Activated T-cell treated with anti-CD3 and anti-CD28 coated beads, Interleukin-2, amount 50 U/mL, for 24 hours (primary cell): ENCODE results near the gene PPT1.

Source experiments
- DNase-seq: peaks from one replicate; pipeline ENCODE4 v3.0.0-alpha.2; 2020
- H3K27ac Mint-ChIP-seq: 2 replicates; pipeline ENCODE4 v1.8.0; 2020; ENCODE audit warnings: mild to moderate bottlenecking, mixed read lengths
- H3K27me3 Mint-ChIP-seq: 2 replicates; pipeline ENCODE4 v1.8.0; 2020; ENCODE audit warnings: mixed read lengths
- H3K36me3 Mint-ChIP-seq: 2 replicates; pipeline ENCODE4 v1.8.0; 2020; ENCODE audit warnings: low read depth, mixed read lengths
- H3K4me1 Mint-ChIP-seq: 2 replicates; pipeline ENCODE4 v1.8.0; 2020; ENCODE audit warnings: low read depth, mixed read lengths
- H3K4me3 Mint-ChIP-seq: 2 replicates; pipeline ENCODE4 v1.8.0; 2020; ENCODE audit warnings: mild to moderate bottlenecking, moderate library complexity, mixed read lengths
- H3K9me3 Mint-ChIP-seq: 2 replicates; pipeline ENCODE4 v1.8.0; 2020; ENCODE audit warnings: mixed read lengths

PPT1 gene

DNA sequence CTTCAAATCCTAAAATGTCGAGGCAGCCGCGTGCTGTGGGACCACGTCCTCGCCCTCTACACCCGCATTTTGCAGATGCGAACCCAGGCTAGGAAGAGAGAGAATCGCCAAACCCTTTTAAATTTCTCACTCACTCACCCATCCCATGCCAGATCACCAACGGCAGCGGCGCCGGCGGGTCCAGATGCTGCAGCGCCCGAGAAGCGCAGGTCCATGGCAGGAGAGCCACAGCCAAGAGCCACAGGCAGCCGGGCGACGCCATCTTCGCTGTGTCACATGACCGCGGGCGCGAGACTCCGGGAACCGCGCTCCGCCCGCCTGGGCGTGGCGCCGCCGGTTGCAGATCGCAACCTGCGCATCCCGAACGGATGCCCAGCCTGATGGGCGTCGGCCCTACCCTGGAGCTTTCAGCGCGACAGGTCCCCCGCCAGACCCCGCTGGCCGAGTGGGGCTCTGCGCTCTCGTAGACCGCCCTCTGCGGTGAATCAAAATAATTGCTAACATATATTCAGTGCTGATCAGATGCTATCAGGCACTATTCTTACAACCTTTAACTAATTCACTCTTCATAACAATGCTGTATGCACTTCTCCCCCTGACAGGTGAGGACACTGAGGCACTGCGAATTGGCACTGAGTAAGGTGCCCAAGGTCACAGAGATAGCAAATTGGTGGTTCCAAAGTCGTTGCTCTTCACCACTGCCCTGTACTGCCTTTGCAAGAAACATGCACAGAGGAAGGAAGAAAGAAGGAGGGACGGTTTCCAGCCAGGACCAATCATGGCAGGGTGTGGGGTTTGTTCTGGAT lies at the start of gene PPT1:
Gene PPT1 (minus strand): TSS at position 276 of the 806 bp plus-strand sequence. CDS start 14 bp downstream, at position 262.
- DNase-seq, result peak; percentile 88
- Mint-ChIP-seq H3K27ac (peak within 1 kb of the TSS; percentile 91), H3K4me1 (peaks cover 44% of the 10 kb centered on the region), H3K36me3 (peaks cover 42% of the 10 kb centered on the region), H3K4me3 (peak within 1 kb of the TSS; percentile 94), H3K9me3 (no peaks in the 10 kb centered on the region), H3K27me3 (peaks cover 10% of the 10 kb centered on the region)

DNA sequence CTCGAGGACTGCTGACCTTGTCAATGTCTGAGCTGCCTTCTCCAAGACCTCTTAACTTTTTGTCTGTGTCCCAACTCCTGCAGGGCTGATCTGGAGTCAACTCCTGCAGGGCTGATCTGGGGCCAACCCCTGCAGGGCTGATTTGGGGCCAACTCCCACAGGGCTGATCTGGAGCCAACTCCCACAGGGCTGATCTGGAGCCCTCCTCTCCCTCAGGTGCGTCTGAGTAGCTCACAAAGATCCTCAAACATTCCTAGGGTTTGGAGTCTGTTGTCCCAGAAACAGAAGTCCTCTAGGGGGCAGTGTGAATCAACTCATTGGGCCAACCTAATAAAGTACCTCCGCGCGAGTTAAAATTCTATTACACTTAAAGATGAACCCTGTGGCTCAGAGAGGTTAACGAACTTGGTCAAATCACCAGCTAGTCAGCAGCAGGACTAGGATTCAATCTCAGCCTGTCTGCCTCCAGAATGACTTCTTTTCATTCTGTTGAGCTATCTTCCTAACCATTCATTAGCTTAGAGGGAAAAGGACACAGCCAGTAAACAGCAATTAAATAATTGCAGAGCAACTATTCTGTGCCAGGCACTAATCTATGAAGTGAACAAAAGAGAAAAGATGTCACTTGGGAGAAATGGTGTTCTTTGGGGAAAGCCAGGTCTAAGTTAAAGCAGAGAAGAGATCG lies 47.0 kb upstream of the PPT1 start:
- Mint-ChIP-seq H3K27ac (no peak overlapping the region), H3K4me3 (no peak overlapping the region)

DNA sequence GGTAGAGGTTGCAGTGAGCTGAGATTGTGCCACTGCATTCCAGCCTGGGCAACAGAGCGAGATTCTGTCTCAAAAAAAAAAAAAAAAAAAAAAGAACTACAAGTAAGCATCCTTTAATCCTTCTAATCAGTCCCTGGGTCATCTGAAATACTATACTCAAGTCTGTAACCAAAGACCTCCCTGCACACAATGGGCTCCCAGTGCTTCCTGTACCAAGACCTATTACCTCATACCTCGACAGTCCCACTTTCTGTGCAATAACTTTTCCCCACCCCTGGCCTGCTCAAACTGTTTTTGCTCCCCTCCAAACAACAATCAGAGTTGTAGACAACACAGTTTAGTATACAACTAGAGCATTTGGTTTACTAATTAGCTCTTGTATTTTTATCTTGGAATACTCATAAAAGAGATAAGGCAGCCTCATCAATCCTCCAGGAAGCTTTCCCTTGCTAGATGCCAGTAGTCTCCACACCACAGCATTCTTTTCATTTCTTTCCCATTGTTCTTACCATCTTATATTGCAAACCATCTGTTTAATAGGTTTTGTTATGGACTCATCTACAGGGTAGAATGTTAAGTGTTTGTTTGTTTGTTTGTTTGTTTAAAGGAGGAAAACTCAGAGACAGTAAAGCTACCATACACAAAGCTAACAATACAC lies 45.0 kb upstream of the PPT1 start:
- Mint-ChIP-seq H3K4me1 (peaks cover 7% of the 10 kb centered on the region), H3K27ac (peak overlapping the region; percentile 1), H3K9me3 (no peaks in the 10 kb centered on the region), H3K27me3 (peaks cover 20% of the 10 kb centered on the region), H3K4me3 (no peak overlapping the region), H3K36me3 (no peaks in the 10 kb centered on the region)
- DNase-seq, result no peak

More for the DNA sequence above, 47.0 kb upstream of the PPT1 start:
- Mint-ChIP-seq H3K36me3 (no peaks in the 10 kb centered on the region), H3K9me3 (no peaks in the 10 kb centered on the region), H3K4me1 (peaks cover 12% of the 10 kb centered on the region), H3K27me3 (peaks cover 29% of the 10 kb centered on the region)
- peak; percentile 52 for DNase-seq

DNA sequence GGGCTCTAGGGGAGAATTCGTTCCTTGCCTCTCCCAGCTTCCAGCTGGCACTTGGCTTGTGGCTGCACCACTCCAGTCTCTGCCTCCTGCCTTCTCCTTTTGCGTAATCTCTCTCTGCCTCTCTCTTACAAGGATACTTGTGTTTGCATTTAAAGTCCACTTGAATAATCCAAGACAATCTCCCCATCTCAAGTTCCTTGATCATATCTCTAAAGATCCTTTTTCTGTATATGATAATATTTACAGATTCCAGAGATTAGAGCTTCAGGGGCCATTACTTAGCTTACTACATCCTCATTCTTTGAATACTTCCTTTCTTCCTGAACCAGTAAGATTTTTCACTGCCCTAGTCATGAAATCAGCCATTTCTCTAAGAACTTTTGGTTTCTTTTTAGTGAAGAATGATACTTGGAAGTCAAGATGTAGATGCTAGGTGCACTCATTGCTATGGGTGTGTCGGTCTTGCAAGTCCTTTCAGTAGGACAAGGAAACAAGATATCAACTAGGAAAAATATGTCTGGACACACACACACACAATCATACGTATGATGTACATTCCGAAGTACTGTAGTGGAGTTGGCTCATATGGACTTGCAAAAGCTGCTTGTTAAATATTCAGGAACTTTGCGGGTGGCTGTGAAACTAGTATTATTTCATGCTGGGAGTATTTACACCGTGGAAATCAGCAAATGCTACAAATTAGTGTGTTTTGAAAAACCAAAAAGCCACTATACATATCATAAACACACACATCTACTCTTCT lies 43.3 kb upstream of the PPT1 start:
- Mint-ChIP-seq H3K27me3 (peaks cover 10% of the 10 kb centered on the region), H3K9me3 (no peaks in the 10 kb centered on the region), H3K36me3 (no peaks in the 10 kb centered on the region), H3K27ac (no peak overlapping the region), H3K4me1 (peaks cover 7% of the 10 kb centered on the region), H3K4me3 (no peak overlapping the region)
- no peak for DNase-seq

DNA sequence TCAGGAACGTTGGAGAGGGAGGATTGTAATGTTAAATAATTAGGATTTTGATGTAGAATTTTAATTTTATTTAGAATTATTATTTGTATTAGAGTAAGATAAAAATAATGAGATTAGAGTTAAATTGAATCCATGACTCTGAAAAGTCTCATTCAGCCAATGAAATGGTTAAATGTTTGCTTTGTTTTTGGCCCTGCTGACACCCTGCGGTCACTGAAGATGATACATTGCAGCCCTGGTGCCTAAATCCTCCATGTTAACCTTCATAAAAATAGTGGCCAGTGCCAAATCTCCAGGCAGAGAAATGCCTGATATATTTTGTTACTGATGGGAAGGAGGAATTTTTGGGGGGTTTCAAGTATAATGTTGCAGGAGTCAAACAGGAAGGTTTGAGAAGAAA lies 36.8 kb upstream of the PPT1 start:
- no peaks in the 10 kb centered on the region for H3K36me3 Mint-ChIP-seq
- H3K4me1 Mint-ChIP-seq, result no peaks in the 10 kb centered on the region
- no peak overlapping the region for H3K27ac Mint-ChIP-seq
- no peaks in the 10 kb centered on the region for H3K9me3 Mint-ChIP-seq
- H3K27me3 Mint-ChIP-seq, result peaks cover 7% of the 10 kb centered on the region
- no peak overlapping the region for H3K4me3 Mint-ChIP-seq
- DNase-seq, result no peak

DNA sequence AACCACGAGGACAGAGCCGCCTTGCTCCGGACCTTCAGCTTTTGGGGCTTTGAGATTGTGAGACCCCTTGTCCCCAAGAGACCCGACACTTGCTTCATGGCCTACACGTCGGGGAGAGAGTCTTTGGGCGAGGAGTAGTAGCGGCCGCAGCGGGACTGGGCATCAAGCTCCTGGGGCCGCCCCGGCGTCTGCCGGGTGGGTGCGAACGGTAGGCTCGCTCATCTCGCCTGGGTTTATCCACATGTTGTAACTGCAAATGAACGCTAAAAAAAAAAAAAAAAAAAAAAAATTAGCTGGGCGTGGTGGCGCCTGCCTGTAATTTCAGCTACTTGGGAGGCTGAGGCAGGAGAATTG lies 36.2 kb upstream of the PPT1 start:
- no peaks in the 10 kb centered on the region for H3K36me3 Mint-ChIP-seq
- H3K27ac Mint-ChIP-seq, result no peak overlapping the region
- H3K4me3 Mint-ChIP-seq, result no peak overlapping the region
- H3K9me3 Mint-ChIP-seq, result no peaks in the 10 kb centered on the region
- no peaks in the 10 kb centered on the region for H3K4me1 Mint-ChIP-seq
- H3K27me3 Mint-ChIP-seq, result peaks cover 7% of the 10 kb centered on the region
- DNase-seq, result no peak

DNA sequence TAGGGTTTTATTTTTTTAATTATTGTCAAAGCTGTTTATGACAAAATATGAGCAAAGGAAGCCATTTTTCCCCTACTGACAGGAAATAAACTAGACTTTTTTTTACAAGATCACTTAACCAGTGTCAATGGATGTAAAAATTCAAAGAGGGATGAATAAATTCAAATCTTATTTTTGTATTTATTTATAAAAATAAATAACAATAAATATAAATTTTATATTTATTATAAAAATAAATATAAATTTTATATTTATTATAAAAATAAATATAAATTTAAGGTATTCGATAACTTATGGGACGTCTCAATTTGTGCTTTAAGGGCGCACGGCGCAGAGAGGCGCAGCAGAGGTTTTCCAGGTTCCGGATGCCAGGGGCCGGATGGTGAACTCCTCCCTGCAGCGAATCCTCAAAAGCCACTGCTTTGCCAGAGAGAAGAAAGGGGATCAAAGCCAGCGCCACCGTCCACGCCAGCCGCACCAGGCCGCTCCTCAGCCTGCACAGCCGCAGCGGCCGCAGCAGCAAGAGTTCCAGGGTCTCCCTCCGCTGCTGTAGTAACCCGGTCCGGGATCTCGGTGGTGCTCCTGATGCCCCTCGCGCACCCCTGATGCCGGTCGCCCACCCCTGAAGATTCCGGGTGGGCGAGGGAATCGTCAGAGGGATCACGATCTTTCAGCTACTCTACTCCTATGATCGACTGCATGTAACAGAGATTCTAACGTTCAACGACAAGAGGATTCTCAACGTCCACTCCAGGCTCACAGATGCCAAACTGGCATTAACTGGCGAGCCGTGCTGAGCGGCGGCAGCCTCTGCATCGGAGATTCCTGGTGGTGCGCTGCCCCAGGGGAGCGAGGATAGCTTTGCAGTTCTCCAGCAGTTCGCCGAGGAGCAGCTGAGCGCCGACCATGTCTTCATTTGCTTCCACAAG lies 35.6 kb upstream of the PPT1 start:
- DNase-seq, result no peak
- H3K27me3 Mint-ChIP-seq, result peaks cover 7% of the 10 kb centered on the region
- H3K9me3 Mint-ChIP-seq, result no peaks in the 10 kb centered on the region
- H3K4me1 Mint-ChIP-seq, result no peaks in the 10 kb centered on the region
- no peaks in the 10 kb centered on the region for H3K36me3 Mint-ChIP-seq
- no peak overlapping the region for H3K4me3 Mint-ChIP-seq
- H3K27ac Mint-ChIP-seq, result no peak overlapping the region

DNA sequence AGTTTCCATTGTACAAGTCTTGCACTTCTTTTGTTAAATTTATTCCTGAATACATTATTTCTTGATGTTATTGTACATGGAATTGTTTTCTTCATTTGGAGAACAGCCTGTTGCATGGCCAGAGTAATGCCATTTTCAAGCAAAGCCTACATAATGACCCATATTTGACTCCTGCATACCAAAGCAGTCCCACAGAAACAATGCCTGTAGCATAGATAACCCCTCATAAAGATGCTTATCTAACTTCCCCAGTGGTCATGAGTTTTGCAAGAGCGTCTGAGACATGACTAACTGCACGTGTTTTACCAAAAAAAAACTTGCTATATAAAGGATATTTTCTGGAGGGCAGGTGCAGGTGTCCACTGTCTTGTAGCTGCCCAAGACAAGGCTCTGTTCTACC lies 33.8 kb upstream of the PPT1 start:
- DNase-seq, result no peak
- Mint-ChIP-seq H3K4me1 (no peaks in the 10 kb centered on the region), H3K9me3 (no peaks in the 10 kb centered on the region), H3K27ac (no peak overlapping the region), H3K4me3 (no peak overlapping the region), H3K36me3 (no peaks in the 10 kb centered on the region), H3K27me3 (peaks cover 7% of the 10 kb centered on the region)

DNA sequence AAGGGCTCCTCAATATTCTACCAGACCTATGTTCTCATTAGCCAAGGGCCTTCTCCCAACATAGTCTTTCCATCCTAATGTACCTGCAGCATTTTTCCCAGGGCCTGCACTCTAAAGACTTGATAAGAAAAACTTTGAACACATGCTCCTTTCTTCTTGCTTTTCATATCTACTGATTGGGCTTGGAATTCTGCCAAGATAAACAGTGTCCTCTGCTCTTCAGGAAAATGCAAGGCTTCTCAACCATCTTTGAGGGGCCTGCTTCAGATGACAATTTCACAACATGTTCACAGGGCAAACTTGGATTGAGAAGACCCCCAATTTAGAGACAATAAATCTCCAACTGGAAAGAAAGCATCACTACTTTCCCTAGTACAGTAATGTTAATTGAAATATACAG lies 25.8 kb upstream of the PPT1 start:
- Mint-ChIP-seq H3K4me3 (no peak overlapping the region), H3K9me3 (no peaks in the 10 kb centered on the region), H3K4me1 (no peaks in the 10 kb centered on the region), H3K27ac (no peak overlapping the region), H3K36me3 (no peaks in the 10 kb centered on the region), H3K27me3 (peaks cover 7% of the 10 kb centered on the region)
- DNase-seq, result no peak

DNA sequence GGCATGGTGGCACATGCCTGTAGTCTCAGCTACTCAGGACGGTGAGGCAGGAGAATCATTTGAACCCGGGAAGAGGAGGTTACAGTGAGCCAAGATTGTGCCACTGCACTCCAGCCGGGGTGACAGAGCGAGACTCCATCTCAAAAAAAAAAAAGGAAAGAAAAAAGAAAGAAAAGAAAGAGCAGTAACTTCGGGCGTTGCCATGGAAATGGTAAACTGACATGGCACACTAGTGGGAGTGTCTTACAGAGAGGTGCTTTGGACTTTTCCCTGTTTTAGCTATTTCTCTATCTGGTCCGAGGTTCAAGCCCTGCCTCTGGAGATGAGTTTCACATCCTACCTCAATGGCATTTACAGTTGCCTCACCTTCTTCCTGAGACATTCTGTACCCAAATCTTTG lies 23.1 kb upstream of the PPT1 start:
- Mint-ChIP-seq H3K27ac (no peak overlapping the region), H3K27me3 (peaks cover 7% of the 10 kb centered on the region), H3K36me3 (no peaks in the 10 kb centered on the region), H3K4me1 (no peaks in the 10 kb centered on the region), H3K4me3 (no peak overlapping the region), H3K9me3 (no peaks in the 10 kb centered on the region)
- DNase-seq, result no peak

DNA sequence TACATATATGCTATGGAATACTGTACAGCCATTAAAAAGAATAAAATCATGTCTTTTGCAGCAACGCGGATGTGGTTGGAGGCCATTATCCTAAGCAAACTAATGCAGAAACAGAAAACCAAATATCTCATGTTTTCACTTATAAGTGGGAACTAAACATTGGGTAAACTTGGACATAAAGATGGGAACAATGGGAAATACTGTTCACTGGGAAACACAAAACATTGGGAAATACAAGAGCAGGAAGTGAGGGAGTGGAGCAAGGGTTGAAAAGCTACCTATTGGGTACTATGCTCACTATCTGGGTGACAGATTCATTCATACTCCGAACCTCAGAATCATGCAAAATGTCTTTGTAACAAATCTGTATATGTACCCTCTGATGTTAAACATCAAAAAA lies 17.3 kb upstream of the PPT1 start:
- no peak for DNase-seq
- Mint-ChIP-seq H3K9me3 (peaks cover 11% of the 10 kb centered on the region), H3K27ac (no peak overlapping the region), H3K36me3 (peaks cover 5% of the 10 kb centered on the region), H3K4me1 (no peaks in the 10 kb centered on the region), H3K4me3 (no peak overlapping the region), H3K27me3 (peaks cover 41% of the 10 kb centered on the region)

DNA sequence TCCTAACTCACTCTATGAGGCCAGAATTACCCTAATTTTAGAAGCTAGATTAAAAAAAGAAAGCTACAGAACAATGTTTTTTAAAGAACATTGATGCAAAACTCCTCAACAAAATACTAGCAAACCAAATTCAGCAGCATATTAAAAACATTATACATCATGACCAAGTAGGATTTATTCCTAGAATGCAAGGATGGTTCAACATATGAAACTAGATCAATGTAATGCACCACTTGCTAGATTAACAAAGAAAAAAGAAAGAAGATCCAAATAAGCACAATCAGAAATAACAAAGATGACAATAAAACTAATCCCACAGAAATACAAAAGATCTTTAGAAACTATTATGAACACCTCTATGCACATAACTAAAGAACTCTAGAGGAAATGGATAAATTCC lies 13.3 kb upstream of the PPT1 start:
- peaks cover 46% of the 10 kb centered on the region for H3K27me3 Mint-ChIP-seq
- H3K9me3 Mint-ChIP-seq, result peaks cover 15% of the 10 kb centered on the region
- no peak overlapping the region for H3K4me3 Mint-ChIP-seq

DNA sequence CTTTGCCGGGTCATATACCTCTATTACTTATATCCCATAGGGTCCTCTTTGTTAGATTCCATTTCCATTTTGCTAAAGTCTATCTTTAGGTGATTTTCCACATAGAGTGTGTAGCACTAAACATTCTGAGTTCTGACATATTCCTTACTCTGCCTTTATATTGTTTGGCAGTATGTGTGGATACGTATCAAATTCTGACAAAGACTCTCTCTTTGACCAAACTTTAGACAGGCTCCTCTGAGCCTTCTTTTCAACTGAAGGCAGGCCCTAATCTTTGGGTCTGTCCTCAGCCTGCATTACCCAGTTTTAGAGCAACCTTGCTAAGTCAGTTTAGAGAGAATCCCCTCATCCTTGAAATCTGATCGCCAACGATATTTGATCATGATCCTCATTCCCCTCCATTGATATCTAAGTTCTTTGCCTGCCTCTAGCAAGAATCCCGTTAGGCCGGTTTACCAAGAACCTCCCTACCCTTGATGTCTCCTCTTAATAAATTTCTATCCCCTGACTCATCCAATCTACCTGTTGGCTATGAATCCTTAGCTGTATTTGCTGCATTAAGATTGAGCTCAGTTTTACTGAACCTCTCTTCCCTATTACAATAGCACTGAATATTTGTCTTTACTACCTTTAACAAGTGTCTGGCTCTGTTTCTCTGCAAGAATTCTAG lies 10.4 kb upstream of the PPT1 start:
- H3K4me3 Mint-ChIP-seq, result no peak overlapping the region
- peaks cover 18% of the 10 kb centered on the region for H3K9me3 Mint-ChIP-seq
- H3K4me1 Mint-ChIP-seq, result peaks cover 7% of the 10 kb centered on the region
- H3K36me3 Mint-ChIP-seq, result peaks cover 5% of the 10 kb centered on the region
- no peak for DNase-seq
- peaks cover 31% of the 10 kb centered on the region for H3K27me3 Mint-ChIP-seq
- H3K27ac Mint-ChIP-seq, result no peak overlapping the region

More for the DNA sequence above, 13.3 kb upstream of the PPT1 start:
- DNase-seq, result no peak
- Mint-ChIP-seq H3K27ac (no peak overlapping the region), H3K4me1 (no peaks in the 10 kb centered on the region), H3K36me3 (peaks cover 5% of the 10 kb centered on the region)
